ENCODE data around the gene SSR1.

- TF ChIP-seq GATA3 (IDR thresholded peaks at IDR 0.05; ENCODE audit: low read depth, low read length) (no peak), GATA2 (IDR thresholded peaks at IDR 0.05; ENCODE audit: low read depth, low read length) (no peak)
These were observed 90.8 kb downstream of the SSR1 start for GRCh38 chr6:7222197-7222596.
